ENCODE measurements around the gene GLI2. TPM values are rescaled to one million over a fixed set of nuclear protein-coding genes. Genes with fewer than 3 reads are reported as not detected.

Gene GLI2
- total and polyA plus RNA-seq, 9 of the 15 experiments (the other 6 are each of a cell fraction or from before 2014, with no cell fraction given): 0.24 TPM; not detected in 8

GRCh38 chr2:120767486-120768005 lies 31.9 kb downstream of the GLI2 start:
- FAIRE-seq: no peak
- Histone ChIP-seq H3K4me1 (replicated peaks in 1 of 2; ENCODE audit: control insufficient read depth in 2 of 2, insufficient read depth in 2 of 2, low read length in 2 of 2) (no peaks in the 10 kb centered on the region), H4K20me1 (replicated peaks; ENCODE audit: control insufficient read depth, insufficient read depth, low read length) (peaks cover 11% of the 10 kb centered on the region; the same call in 1 of the 2 replicates), H3K27ac (ENCODE audit: extremely low read depth, low read depth, low read length) (no peak overlapping the region), H2AFZ (ENCODE audit: low read depth, low read length) (no peak overlapping the region), H3K4me2 (ENCODE audit: insufficient read depth, low read length) (no peak overlapping the region), H3K79me2 (ENCODE audit: control insufficient read depth, insufficient read depth, low read length) (no peaks in the 10 kb centered on the region), H3K9ac (ENCODE audit: insufficient read depth in 1 of 2, low read depth in 2 of 2, low read length in 2 of 2) (no peak overlapping the region), H3K27me3 (ENCODE audit: control insufficient read depth in 2 of 2, insufficient read depth in 2 of 2, low read length in 2 of 2) (peaks cover 18 to 86% of the 10 kb centered on the region in 2 experiments; a peak in 4 of 5 replicates), H3K36me3 (ENCODE audit: control insufficient read depth, insufficient read depth, low read length) (no peaks in the 10 kb centered on the region), H3K9me3 (replicated peaks; ENCODE audit: control insufficient read depth, insufficient read depth, low read depth, low read length) (no peaks in the 10 kb centered on the region), H3K4me3 (no peak overlapping the region), H3K9me1 (ENCODE audit: control insufficient read depth, insufficient read depth, low read length) (no peaks in the 10 kb centered on the region)
- POLR2A ChIA-PET: no interaction called here
- intact Hi-C loops (cut with micrococcal nuclease) (no loop called here), in situ Hi-C loops (cut with MboI) (no loop called here)
- no TSS peak for BruUV-seq (replicated peaks)
- WGBS (ENCODE audit: insufficient coverage, low coverage, missing lambda C conversion rate): 0% methylated on average over 10 of the region's 10 CpGs
- DNase-seq (ENCODE audit: extremely low read depth in 1 of 4, low spot score in 3 of 4): no peak
- no peak for ATAC-seq
- TF ChIP-seq SMAD3 (CRISPR knock-in tag; conservative IDR thresholded peaks at IDR 0.05) (no peak), ZNF253 (CRISPR knock-in tag; conservative IDR thresholded peaks at IDR 0.05) (no peak), BCOR (IDR thresholded peaks at IDR 0.05) (no peak), HMBOX1 (IDR thresholded peaks at IDR 0.05) (no peak), ZNF197 (CRISPR knock-in tag; IDR thresholded peaks at IDR 0.05; ENCODE audit: low read depth) (no peak), ZNF449 (CRISPR knock-in tag; IDR thresholded peaks at IDR 0.05) (no peak), ZNF184 (CRISPR knock-in tag; IDR thresholded peaks at IDR 0.05) (no peak)
- CTCF ChIA-PET (ENCODE audit: low intra/inter-chr PET ratio): no interaction called here

Data from K562 (cell line).